ENCODE measurements around the gene ATP10A. TPM values are rescaled to one million over a fixed set of nuclear protein-coding genes. Genes with fewer than 3 reads are reported as not detected.

ATP10A gene
- polyA plus RNA-seq, 1 donor from 2014 or later, result not detected

DNA sequence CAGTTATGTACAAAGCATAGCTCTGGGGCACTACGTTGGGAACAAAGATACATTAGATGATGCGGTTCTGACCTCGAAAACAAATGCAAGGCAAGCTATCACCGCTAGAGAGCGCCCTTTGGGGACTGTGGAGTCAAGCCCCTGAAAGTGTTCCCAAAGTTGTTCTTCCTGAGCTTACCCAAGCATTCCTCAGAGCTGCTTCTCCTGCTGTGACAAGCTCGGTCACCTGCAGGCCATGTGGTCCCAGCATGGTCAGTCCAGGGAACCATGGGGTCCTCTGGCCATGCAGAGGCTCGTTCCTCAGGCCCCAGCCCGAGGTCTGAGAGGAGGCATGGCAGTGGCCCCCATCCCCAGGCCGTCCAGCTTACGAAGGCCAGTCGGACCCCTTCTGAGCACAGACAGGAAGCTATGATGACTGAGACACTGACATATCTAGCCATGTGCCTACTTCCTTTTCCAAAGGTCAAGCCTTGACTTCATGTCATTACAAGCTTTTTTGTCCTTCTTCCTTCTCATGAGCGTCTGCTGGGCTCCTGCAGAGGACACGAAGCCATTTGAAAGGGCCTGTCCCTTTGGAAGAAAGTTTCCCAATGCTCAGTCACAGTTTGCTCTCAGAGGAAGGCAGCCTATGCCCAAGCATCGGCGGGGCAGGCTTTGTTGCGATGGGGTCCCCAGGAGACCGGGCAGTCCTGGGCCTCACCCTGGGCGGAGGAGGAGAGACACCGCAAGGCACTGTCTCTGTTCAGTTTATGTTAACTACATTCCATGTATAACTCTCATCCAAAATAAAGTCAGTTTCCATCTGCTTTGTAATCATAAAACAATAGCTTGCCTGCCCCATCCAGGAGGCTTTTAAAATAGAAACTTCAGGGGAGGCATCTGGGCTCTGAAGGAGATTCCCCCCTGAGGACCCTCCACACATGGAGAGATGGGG is 79.3 kb downstream of the ATP10A start:
- Histone ChIP-seq H3K4me2 (ENCODE audit: low read length) (no peak overlapping the region), H3K27me3 (ENCODE audit: insufficient read depth, low read depth, low read length) (no peaks in the 10 kb centered on the region), H3K36me3 (ENCODE audit: insufficient read depth, low read length) (no peaks in the 10 kb centered on the region), H4K20me1 (ENCODE audit: insufficient read depth) (no peaks in the 10 kb centered on the region), H3K9ac (ENCODE audit: low read length) (no peak overlapping the region), H3K9me2 (ENCODE audit: insufficient read depth, low read length) (no peaks in the 10 kb centered on the region), H3K4me3 (ENCODE audit: low read length) (no peak overlapping the region), H3K9me3 (ENCODE audit: low read length) (no peaks in the 10 kb centered on the region), H3K27ac (ENCODE audit: low read length) (no peak overlapping the region), H3K79me2 (replicated peaks; ENCODE audit: insufficient read depth, low read length) (no peaks in the 10 kb centered on the region), H3F3A (ENCODE audit: insufficient read depth, low read length, poor library complexity, severe bottlenecking) (no peaks in the 10 kb centered on the region), H2AFZ (ENCODE audit: low read depth, low read length) (no peak overlapping the region)
- no peak for TF ChIP-seq POLR2AphosphoS5 (IDR thresholded peaks at IDR 0.05)
- no peak for TF ChIP-seq EZH2 (IDR thresholded peaks at IDR 0.05; ENCODE audit: borderline replicate concordance, insufficient read depth, low read length, poor library complexity, severe bottlenecking)
- no peak for TF ChIP-seq SMC3 (conservative IDR thresholded peaks at IDR 0.05; ENCODE audit: poor library complexity)
- TF ChIP-seq EP300 (conservative IDR thresholded peaks at IDR 0.05; ENCODE audit: poor library complexity, severe bottlenecking), result no peak
- TF ChIP-seq RAD21 (conservative IDR thresholded peaks at IDR 0.05), result no peak
- TF ChIP-seq TAF1 (IDR thresholded peaks at IDR 0.05; ENCODE audit: low read depth), result no peak
- TF ChIP-seq, protein P1, sequence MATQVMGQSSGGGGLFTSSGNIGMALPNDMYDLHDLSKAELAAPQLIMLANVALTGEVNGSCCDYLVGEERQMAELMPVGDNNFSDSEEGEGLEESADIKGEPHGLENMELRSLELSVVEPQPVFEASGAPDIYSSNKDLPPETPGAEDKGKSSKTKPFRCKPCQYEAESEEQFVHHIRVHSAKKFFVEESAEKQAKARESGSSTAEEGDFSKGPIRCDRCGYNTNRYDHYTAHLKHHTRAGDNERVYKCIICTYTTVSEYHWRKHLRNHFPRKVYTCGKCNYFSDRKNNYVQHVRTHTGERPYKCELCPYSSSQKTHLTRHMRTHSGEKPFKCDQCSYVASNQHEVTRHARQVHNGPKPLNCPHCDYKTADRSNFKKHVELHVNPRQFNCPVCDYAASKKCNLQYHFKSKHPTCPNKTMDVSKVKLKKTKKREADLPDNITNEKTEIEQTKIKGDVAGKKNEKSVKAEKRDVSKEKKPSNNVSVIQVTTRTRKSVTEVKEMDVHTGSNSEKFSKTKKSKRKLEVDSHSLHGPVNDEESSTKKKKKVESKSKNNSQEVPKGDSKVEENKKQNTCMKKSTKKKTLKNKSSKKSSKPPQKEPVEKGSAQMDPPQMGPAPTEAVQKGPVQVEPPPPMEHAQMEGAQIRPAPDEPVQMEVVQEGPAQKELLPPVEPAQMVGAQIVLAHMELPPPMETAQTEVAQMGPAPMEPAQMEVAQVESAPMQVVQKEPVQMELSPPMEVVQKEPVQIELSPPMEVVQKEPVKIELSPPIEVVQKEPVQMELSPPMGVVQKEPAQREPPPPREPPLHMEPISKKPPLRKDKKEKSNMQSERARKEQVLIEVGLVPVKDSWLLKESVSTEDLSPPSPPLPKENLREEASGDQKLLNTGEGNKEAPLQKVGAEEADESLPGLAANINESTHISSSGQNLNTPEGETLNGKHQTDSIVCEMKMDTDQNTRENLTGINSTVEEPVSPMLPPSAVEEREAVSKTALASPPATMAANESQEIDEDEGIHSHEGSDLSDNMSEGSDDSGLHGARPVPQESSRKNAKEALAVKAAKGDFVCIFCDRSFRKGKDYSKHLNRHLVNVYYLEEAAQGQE (IDR thresholded peaks at IDR 0.05; ENCODE audit: borderline replicate concordance), result no peak

GRCh38 chr15:25783134-25783533 is 80.0 kb downstream of the ATP10A start:
- Histone ChIP-seq H3K4me2 (ENCODE audit: low read length) (no peak overlapping the region), H3K9me3 (ENCODE audit: low read length) (no peaks in the 10 kb centered on the region), H4K20me1 (ENCODE audit: insufficient read depth) (no peaks in the 10 kb centered on the region), H3K4me3 (ENCODE audit: low read length) (no peak overlapping the region), H3K9me2 (ENCODE audit: insufficient read depth, low read length) (no peaks in the 10 kb centered on the region), H2AFZ (ENCODE audit: low read depth, low read length) (no peak overlapping the region), H3K27me3 (ENCODE audit: insufficient read depth, low read depth, low read length) (no peaks in the 10 kb centered on the region), H3K36me3 (ENCODE audit: insufficient read depth, low read length) (no peaks in the 10 kb centered on the region), H3K9ac (ENCODE audit: low read length) (no peak overlapping the region), H3K79me2 (replicated peaks; ENCODE audit: insufficient read depth, low read length) (no peaks in the 10 kb centered on the region), H3F3A (ENCODE audit: insufficient read depth, low read length, poor library complexity, severe bottlenecking) (no peaks in the 10 kb centered on the region), H3K27ac (ENCODE audit: low read length) (no peak overlapping the region)
- no peak for TF ChIP-seq EP300 (conservative IDR thresholded peaks at IDR 0.05; ENCODE audit: poor library complexity, severe bottlenecking)
- TF ChIP-seq RAD21 (conservative IDR thresholded peaks at IDR 0.05), result no peak
- no peak for TF ChIP-seq SMC3 (conservative IDR thresholded peaks at IDR 0.05; ENCODE audit: poor library complexity)
- TF ChIP-seq, protein P2, sequence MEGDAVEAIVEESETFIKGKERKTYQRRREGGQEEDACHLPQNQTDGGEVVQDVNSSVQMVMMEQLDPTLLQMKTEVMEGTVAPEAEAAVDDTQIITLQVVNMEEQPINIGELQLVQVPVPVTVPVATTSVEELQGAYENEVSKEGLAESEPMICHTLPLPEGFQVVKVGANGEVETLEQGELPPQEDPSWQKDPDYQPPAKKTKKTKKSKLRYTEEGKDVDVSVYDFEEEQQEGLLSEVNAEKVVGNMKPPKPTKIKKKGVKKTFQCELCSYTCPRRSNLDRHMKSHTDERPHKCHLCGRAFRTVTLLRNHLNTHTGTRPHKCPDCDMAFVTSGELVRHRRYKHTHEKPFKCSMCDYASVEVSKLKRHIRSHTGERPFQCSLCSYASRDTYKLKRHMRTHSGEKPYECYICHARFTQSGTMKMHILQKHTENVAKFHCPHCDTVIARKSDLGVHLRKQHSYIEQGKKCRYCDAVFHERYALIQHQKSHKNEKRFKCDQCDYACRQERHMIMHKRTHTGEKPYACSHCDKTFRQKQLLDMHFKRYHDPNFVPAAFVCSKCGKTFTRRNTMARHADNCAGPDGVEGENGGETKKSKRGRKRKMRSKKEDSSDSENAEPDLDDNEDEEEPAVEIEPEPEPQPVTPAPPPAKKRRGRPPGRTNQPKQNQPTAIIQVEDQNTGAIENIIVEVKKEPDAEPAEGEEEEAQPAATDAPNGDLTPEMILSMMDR (IDR thresholded peaks at IDR 0.05; ENCODE audit: poor library complexity, severe bottlenecking), result no peak
- TF ChIP-seq, protein P1 (IDR thresholded peaks at IDR 0.05; ENCODE audit: borderline replicate concordance), result no peak
- no peak for TF ChIP-seq TAF1 (IDR thresholded peaks at IDR 0.05; ENCODE audit: low read depth)
- TF ChIP-seq EZH2 (IDR thresholded peaks at IDR 0.05; ENCODE audit: borderline replicate concordance, insufficient read depth, low read length, poor library complexity, severe bottlenecking), result no peak
- TF ChIP-seq POLR2AphosphoS5 (IDR thresholded peaks at IDR 0.05), result no peak
- no peak for TF ChIP-seq MXI1 (conservative IDR thresholded peaks at IDR 0.05; ENCODE audit: poor library complexity, severe bottlenecking)

All from neural cell (in vitro differentiated cells).